GM18951 (cell line): ENCODE measurements around the gene DCAF6.
"Not testable (repeated sequence)": the region's sequence is repeated elsewhere in the genome, so short reads cannot be mapped to it uniquely, and the experiment has no call there.

Experiments used
- POLR2A ChIP-seq: IDR thresholded peaks from 4 replicates; pipeline ENCODE4 v1.6.1; 2011; ENCODE audit warnings: mild to moderate bottlenecking; ENCODE audit not compliant: insufficient read length, insufficient read depth; ENCODE audit errors: extremely low read depth
- in situ Hi-C: fragments of 300-500 bp; cut with MboI; formaldehyde crosslinking; loops from one replicate; pipeline ENCODE4 v1.12.0; 2022; ENCODE audit warnings: low sequenced_read_pairs, mixed read lengths, inconsistent platforms; ENCODE audit not compliant: unreplicated experiment

Gene DCAF6

DNA sequence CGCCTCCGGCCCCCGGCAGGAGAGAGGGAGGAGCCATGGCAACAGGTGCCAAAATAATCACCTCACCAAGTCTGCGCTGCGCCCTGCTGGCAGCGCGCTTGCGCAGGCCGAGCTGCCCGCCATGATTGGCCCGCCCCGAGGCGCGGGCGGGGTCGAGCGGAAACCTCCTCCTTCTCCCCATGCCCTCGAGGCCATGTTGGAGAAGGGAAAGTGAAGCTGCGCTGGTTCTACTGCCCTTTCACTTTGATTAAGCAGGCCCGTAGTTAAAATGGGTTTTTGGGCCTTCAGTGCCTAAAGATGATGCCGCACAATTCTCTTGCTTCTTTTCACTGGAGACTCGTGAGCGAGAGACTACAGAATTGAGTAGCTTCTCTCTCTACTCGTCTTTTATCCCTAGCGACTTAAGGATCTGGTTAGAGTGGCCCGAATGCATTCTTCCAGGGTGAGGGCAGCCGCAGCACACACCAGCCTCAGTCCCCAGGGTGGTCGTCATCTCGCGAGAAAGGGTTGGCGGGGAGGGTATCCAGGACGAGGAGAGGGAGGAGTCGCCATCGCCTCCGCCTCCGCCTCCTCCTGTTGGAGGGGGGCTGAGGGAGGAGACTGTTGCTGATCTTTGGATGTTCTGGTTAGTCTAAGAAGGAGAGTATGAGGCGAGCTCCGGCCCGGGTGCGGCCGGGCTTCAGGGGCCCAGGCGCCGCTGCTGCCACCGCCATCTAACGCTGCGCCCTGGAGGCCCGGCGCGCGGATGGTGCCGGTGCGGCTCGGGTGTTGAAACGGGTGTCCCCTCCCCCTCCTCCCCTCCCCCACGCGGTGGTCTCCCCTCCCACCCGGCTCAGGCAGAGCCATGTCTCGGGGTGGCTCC, at the start of gene DCAF6:
DCAF6 (plus strand) TSS at position 616 of the 862 bp plus-strand sequence; CDS start at position 845, 229 bp downstream.
- TF ChIP-seq POLR2A, result peak; percentile 86
- in situ Hi-C loops, result no loop called here

DNA sequence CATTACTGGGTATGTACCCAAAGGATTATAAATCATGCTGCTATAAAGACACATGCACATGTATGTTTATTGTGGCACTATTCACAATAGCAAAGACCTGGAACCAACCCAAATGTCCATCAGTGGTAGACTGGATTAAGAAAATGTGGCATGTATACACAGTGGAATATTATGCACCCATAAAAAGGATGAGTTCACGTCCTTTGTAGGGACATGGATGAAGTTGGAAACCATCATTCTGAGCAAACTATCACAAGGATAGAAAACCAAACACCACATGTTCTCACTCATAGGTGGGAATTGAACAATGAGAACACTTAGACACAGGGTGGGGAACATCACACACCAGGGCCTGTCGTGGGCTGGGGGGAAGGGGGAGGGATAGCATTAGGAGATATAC, 49.3 kb upstream of the DCAF6 start:
- in situ Hi-C loops, result not testable (repeated sequence)

GRCh38 chr1:167890400-167890799, 46.1 kb upstream of the DCAF6 start:
- in situ Hi-C loops, result no loop called here
- TF ChIP-seq POLR2A, result no peak

DNA sequence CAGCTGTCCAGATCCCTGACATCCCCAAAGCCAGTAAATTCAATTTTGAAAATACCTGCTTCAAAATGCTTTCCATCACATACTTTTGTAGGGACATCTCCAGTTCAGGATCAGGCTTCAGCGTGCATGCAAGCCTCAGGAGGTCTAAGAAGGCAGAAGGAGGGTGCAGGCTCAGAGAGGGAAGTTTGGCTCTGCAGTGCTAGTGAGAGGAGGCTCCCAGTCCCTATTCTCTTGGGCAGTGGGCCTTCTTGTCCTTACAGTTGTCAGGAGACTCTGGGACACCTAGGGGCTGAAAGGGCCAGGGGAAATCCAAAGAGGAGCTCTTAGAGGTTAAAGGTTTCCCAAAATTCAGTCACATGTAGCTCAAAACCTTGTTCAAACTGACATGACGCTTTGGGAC, 42.7 kb upstream of the DCAF6 start:
- in situ Hi-C loops, result no loop called here
- no peak for TF ChIP-seq POLR2A

GRCh38 chr1:167898578-167899222, 37.8 kb upstream of the DCAF6 start:
- in situ Hi-C loops, result no loop called here
- TF ChIP-seq POLR2A, result no peak

- in situ Hi-C loops, result no loop called here
- TF ChIP-seq POLR2A, result no peak
Observed at GRCh38 chr1:167899253-167899681, 37.2 kb upstream of the DCAF6 start.

DNA sequence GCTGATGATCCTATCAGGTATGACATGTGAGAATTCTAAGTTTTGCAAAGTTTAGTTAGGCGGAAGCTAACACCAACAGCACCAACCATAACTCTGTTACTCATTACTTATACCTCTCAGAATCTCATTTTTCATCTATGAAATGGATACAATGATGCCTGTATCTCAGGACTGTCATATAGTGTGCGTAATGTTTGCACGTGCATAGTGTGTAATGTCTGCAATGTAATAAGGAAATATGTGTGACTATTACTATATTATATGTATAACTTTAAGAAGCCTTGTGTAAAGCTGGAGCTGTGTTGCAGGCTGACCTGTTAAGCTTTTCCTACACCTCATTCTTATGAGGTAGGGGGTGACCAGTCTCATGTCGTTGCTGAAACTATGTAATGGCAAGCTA, 35.6 kb upstream of the DCAF6 start:
- TF ChIP-seq POLR2A, result no peak
- in situ Hi-C loops, result no loop called here

GRCh38 chr1:167904652-167905130, 31.8 kb upstream of the DCAF6 start:
- in situ Hi-C loops, result no loop called here

DNA sequence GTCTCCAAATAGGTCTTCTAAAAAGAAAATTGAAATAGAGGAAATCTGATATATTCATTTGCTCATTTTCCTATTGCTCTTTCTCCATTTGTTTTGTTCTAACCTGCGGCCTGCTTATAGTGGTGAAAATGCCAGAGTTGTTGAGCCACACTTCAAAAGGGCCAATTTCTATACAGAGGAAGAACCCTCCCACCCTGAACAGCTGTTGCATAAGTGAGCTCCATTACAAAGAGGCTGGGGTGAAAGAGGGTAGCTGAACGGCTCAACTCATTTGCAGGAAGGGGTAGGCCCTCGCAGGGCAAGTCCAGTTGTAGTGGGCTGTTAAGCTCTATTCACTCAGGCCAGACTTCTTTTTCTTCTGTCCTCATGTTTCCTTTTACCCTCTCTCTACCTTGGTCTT, 31.3 kb upstream of the DCAF6 start:
- in situ Hi-C loops, result no loop called here
- no peak for TF ChIP-seq POLR2A

More at GRCh38 chr1:167904652-167905130, 31.8 kb upstream of the DCAF6 start:
- no peak for TF ChIP-seq POLR2A

- in situ Hi-C loops, result no loop called here
- no peak for TF ChIP-seq POLR2A
Observed at GRCh38 chr1:167905671-167906070, 30.8 kb upstream of the DCAF6 start.

DNA sequence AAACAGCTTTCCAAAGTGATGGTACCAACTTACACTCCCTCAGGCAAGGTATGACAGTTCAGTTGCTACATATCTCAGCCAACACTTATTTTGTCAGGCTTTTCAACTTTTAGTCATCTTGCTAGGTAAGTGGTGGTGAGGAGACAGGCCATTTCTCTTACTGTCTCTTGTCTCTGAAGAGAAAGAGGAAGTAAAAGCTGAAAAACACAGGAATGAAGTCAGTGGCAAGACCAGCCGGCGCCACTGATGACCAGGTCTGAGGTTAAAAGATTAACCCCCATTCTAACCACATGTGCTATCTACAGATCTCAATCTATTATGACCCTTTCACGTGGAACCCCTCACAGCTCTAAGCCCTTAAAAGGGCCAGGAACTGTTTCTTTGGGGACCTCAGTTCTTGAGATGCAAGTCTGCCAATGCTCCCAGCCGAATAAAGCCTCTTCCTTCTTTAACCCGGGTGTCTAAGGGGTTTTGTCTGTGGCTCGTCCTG, 26.7 kb upstream of the DCAF6 start:
- no peak for TF ChIP-seq POLR2A
- in situ Hi-C loops, result no loop called here

GRCh38 chr1:167910530-167910929, 26.0 kb upstream of the DCAF6 start:
- in situ Hi-C loops, result no loop called here
- TF ChIP-seq POLR2A, result no peak

DNA sequence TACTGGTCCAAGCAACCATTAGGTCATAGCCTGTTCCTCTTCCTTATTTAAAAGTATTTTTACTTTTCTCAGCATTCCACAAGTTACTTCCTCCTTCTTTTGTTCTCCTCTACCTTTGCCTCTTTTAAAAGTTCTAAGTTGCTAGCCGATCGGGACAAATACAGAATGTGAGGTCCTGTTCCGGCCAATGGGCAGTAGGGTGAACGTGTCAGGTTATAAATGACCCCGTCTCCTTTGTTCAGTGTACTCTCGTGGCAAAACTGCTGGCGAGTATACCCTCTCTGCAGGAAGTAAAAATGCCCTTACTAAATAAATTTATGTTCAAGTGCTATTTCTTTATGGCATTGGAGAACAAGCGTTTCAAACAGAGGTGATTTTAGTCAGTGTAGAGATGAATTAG, 25.1 kb upstream of the DCAF6 start:
- TF ChIP-seq POLR2A, result no peak
- in situ Hi-C loops, result no loop called here

GRCh38 chr1:167912294-167912693, 24.2 kb upstream of the DCAF6 start:
- no peak for TF ChIP-seq POLR2A
- in situ Hi-C loops, result no loop called here
